SH-SY5Y (cell line): Measurements from ENCODE around the gene RETREG1.

Experiments
- GATA2 ChIP-seq: IDR thresholded peaks from 2 replicates; pipeline ENCODE4 v1.6.1; 2011; ENCODE audit warnings: mild to moderate bottlenecking, low read depth, low read length
- GATA3 ChIP-seq: IDR thresholded peaks from 2 replicates; pipeline ENCODE4 v1.6.1; 2011; ENCODE audit warnings: low read depth, mild to moderate bottlenecking, low read length, moderate library complexity

GRCh38 chr5:16585041-16585667 is 31.6 kb downstream of the RETREG1 start:
- TF ChIP-seq GATA2 (no peak), GATA3 (no peak)
